K562 (cell line): ENCODE data around the gene WBP1. TPM values are rescaled to one million over a fixed set of nuclear protein-coding genes. Genes with fewer than 3 reads are reported as not detected.
A peak's percentile ranks its signal among the peaks of the same experiment; 100 is the strongest.

ENCODE experiments used
- ATF6 ChIP-seq: sonication (generic); formaldehyde crosslinking; IDR thresholded peaks from 2 replicates; pipeline ENCODE4 v1.4.0; 2020; ENCODE audit warnings: mild to moderate bottlenecking, missing genetic modification reagents
- CHD7 ChIP-seq: fragments of 200-600 bp; sonication (generic); IDR thresholded peaks from one replicate; pipeline ENCODE4 v1.6.1; 2012; ENCODE audit warnings: mild to moderate bottlenecking, low read depth, low read length, inconsistent platforms
- FOXA3 ChIP-seq, 2 experiments: fragments of 450-650 bp in 1 of 2; sonication (generic) in 1 of 2; formaldehyde crosslinking; IDR thresholded peaks in 1 of 2; conservative IDR thresholded peaks in 1 of 2; 2 replicates each; pipeline versions ENCODE4 v1.4.0 to v1.8.0; 2020 to 2022; ENCODE audit warnings: mild to moderate bottlenecking in 2 of 2, missing genetic modification reagents in 1 of 2
- FOXJ3 ChIP-seq: sonication (generic); formaldehyde crosslinking; IDR thresholded peaks from 2 replicates; pipeline ENCODE4 v1.4.0; 2020; ENCODE audit warnings: mild to moderate bottlenecking, missing genetic modification reagents
- OTX1 ChIP-seq: fragments of 450-650 bp; formaldehyde crosslinking; IDR thresholded peaks from 2 replicates; pipeline ENCODE4 v1.4.0; 2022; ENCODE audit warnings: mild to moderate bottlenecking
- SP2 ChIP-seq: IDR thresholded peaks from 2 replicates; pipeline ENCODE4 v1.6.1; 2011; ENCODE audit warnings: mild to moderate bottlenecking, low read depth, low read length, moderate library complexity; ENCODE audit not compliant: poor library complexity, severe bottlenecking; ENCODE audit errors: extremely low read depth
- TCF3 ChIP-seq: sonication (generic); formaldehyde crosslinking; IDR thresholded peaks from 2 replicates; pipeline ENCODE4 v1.4.0; 2020; ENCODE audit warnings: mild to moderate bottlenecking, missing genetic modification reagents
- UBTF ChIP-seq, 2 experiments: IDR thresholded peaks; 2 replicates each; pipeline ENCODE4 v1.6.1; 2012; ENCODE audit warnings: improper control_type of control experiment in 2 of 2, low read depth in 2 of 2, low read length in 2 of 2, borderline replicate concordance in 1 of 2
- XRCC5 ChIP-seq: fragments of 200-400 bp; formaldehyde crosslinking; IDR thresholded peaks from 2 replicates; pipeline ENCODE4 v1.6.1; 2017; ENCODE audit warnings: low read depth, mild to moderate bottlenecking, low read length
- polyA plus RNA-seq, 8 experiments: library from polyadenylated mRNA; depleted of rRNA in 4 of 8; stranded (reverse) in 5 of 8; unstranded in 3 of 8; fragments of >200 nt; fragmentation: Nextera tagmentation in 2 of 8; fragmentation: Illumina TruSeq in 1 of 8; extraction: Ambion mirVana in 2 of 8; extraction: Trizol in 1 of 8; gene quantifications; 2 replicates each; pipeline versions ENCODE4 v1.2.1 to v1.2.3, GENCODE V29; 2011 to 2014; ENCODE audit warnings: inconsistent platforms in 1 of 8, missing spikeins in 1 of 8
- total RNA-seq, 7 experiments: library from RNA; depleted of rRNA in 6 of 7; stranded (reverse); fragments of >200 nt in 6 of 7; fragmentation: Illumina TruSeq in 2 of 7; extraction: Trizol in 2 of 7; gene quantifications; 2 replicates each; pipeline versions ENCODE4 v1.2.1 to v1.2.3, GENCODE V29; 2011 to 2021; ENCODE audit warnings: low replicate concordance in 1 of 7

WBP1 gene
- total and polyA plus RNA-seq, 9 of the 15 experiments (the other 6 are each of a cell fraction or from before 2014, with no cell fraction given) = 1.9 to 27.7 (median 14.2) TPM

- TF ChIP-seq FOXA3 (CRISPR knock-in tag; conservative IDR thresholded peaks at IDR 0.05 in 1 of 2, IDR thresholded peaks at IDR 0.05 in 1 of 2) (no peak), SP2 (peak; percentile 59), XRCC5 (peak; percentile 32; the same call in 1 of the 2 replicates), ATF6 (CRISPR knock-in tag) (peak; percentile 64; the same call in 1 of the 2 replicates), UBTF (IDR thresholded peaks at IDR 0.05; ENCODE audit: borderline replicate concordance in 1 of 2, low read depth in 2 of 2, low read length in 2 of 2) (0 out of 4 replicates have a peak, but pooled peaks of 1 of the 2 experiments have one; percentile 2), CHD7 (no peak), FOXJ3 (CRISPR knock-in tag) (no peak), OTX1 (CRISPR knock-in tag) (peak; percentile 65; the same call in 1 of the 2 replicates), TCF3 (CRISPR knock-in tag) (peak; percentile 4)
These were observed 49.1 kb downstream of the WBP1 start, which contains the start of gene PCGF1 (continued) for GRCh38 chr2:74507145-74507925.
